HEK293 (cell line): ENCODE results near the gene HBG2.

Experiments
- GLIS1 ChIP-seq: fragments of 450-650 bp; formaldehyde crosslinking; IDR thresholded peaks from 2 replicates; pipeline ENCODE4 v1.5.1; 2016; ENCODE audit warnings: missing biosample characterization, missing genetic modification characterization
- MEIS1 ChIP-seq: sonication (generic); formaldehyde crosslinking; IDR thresholded peaks from 2 replicates; pipeline ENCODE4 v1.8.1; 2022; ENCODE audit warnings: missing genetic modification reagents, mild to moderate bottlenecking, borderline replicate concordance
- MYNN ChIP-seq: fragments of 450-650 bp; formaldehyde crosslinking; IDR thresholded peaks from 2 replicates; pipeline ENCODE4 v1.5.1; 2016; ENCODE audit warnings: missing biosample characterization, missing genetic modification characterization, borderline replicate concordance
- YY1 ChIP-seq: fragments of 450-650 bp; formaldehyde crosslinking; IDR thresholded peaks from 2 replicates; pipeline ENCODE4 v1.5.1; 2018; ENCODE audit warnings: missing biosample characterization, missing genetic modification characterization
- ZNF114 ChIP-seq: fragments of 450-650 bp; formaldehyde crosslinking; IDR thresholded peaks from 2 replicates; pipeline ENCODE4 v1.5.0; 2017; ENCODE audit warnings: missing biosample characterization, missing genetic modification characterization
- TF ChIP-seq, protein P1 (sequence below): fragments of 450-650 bp; formaldehyde crosslinking; IDR thresholded peaks from 2 replicates; pipeline ENCODE4 v1.5.1; 2016; ENCODE audit warnings: missing biosample characterization, missing genetic modification characterization
- TF ChIP-seq, protein P2 (sequence below): fragments of 450-650 bp; formaldehyde crosslinking; IDR thresholded peaks from 2 replicates; pipeline ENCODE4 v1.5.1; 2016; ENCODE audit warnings: missing biosample characterization, missing genetic modification characterization
- TF ChIP-seq, protein P3 (sequence below): IDR thresholded peaks from 2 replicates; pipeline ENCODE4 v1.6.1; 2011; ENCODE audit warnings: mild to moderate bottlenecking, low read depth, low read length, borderline replicate concordance

DNA sequence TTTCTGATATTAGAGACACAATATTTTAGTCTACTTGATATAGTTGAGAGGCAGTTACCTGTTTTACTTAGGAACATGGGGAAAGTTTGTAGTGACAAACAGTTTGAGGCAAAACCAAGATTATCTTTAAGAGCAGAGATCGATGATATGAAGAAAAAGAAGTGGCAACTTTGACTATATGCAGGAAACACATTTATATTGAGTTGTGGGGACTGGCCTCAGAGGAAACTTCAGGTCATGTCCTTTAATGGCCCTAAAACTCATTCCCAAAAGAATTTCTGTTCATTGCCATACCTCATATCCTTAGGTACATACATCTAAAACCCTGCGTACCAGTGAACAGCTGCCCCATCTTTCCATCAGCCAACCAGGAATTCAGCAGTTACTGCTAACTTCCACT is 9.4 kb downstream of the HBG2 start:
- TF ChIP-seq, protein P1, sequence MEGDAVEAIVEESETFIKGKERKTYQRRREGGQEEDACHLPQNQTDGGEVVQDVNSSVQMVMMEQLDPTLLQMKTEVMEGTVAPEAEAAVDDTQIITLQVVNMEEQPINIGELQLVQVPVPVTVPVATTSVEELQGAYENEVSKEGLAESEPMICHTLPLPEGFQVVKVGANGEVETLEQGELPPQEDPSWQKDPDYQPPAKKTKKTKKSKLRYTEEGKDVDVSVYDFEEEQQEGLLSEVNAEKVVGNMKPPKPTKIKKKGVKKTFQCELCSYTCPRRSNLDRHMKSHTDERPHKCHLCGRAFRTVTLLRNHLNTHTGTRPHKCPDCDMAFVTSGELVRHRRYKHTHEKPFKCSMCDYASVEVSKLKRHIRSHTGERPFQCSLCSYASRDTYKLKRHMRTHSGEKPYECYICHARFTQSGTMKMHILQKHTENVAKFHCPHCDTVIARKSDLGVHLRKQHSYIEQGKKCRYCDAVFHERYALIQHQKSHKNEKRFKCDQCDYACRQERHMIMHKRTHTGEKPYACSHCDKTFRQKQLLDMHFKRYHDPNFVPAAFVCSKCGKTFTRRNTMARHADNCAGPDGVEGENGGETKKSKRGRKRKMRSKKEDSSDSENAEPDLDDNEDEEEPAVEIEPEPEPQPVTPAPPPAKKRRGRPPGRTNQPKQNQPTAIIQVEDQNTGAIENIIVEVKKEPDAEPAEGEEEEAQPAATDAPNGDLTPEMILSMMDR = no peak
- TF ChIP-seq MYNN (no peak), MEIS1 (CRISPR knock-in tag) (no peak), GLIS1 (no peak), ZNF114 (no peak), YY1 (tag by site-specific recombination) (no peak)
- TF ChIP-seq, protein P2, sequence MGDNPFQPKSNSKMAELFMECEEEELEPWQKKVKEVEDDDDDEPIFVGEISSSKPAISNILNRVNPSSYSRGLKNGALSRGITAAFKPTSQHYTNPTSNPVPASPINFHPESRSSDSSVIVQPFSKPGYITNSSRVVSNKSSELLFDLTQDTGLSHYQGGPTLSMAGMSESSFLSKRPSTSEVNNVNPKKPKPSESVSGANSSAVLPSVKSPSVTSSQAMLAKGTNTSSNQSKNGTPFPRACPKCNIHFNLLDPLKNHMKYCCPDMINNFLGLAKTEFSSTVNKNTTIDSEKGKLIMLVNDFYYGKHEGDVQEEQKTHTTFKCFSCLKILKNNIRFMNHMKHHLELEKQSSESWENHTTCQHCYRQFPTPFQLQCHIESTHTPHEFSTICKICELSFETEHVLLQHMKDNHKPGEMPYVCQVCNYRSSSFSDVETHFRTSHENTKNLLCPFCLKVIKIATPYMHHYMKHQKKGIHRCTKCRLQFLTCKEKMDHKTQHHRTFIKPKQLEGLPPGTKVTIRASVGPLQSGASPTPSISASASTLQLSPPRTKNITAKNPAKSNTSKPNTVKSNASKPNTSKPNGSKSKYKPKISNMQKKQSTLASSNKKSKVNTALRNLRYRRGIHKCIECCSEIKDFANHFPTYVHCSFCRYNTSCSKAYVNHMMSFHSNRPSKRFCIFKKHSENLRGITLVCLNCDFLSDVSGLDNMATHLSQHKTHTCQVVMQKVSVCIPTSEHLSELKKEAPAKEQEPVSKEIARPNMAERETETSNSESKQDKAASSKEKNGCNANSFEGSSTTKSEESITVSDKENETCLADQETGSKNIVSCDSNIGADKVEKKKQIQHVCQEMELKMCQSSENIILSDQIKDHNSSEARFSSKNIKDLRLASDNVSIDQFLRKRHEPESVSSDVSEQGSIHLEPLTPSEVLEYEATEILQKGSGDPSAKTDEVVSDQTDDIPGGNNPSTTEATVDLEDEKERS (tag by site-specific recombination) = no peak
- TF ChIP-seq, protein P3, sequence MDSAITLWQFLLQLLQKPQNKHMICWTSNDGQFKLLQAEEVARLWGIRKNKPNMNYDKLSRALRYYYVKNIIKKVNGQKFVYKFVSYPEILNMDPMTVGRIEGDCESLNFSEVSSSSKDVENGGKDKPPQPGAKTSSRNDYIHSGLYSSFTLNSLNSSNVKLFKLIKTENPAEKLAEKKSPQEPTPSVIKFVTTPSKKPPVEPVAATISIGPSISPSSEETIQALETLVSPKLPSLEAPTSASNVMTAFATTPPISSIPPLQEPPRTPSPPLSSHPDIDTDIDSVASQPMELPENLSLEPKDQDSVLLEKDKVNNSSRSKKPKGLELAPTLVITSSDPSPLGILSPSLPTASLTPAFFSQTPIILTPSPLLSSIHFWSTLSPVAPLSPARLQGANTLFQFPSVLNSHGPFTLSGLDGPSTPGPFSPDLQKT = no peak
